Esophagus squamous epithelium (tissue), 4 donors: ENCODE results near the gene HAUS7.

Experiments
- CTCF ChIP-seq, 6 experiments: fragments of 450-650 bp in 4 of 6; fragments of 200-600 bp in 2 of 6; sonication (generic) in 2 of 6; IDR thresholded peaks; one replicate each; pipeline ENCODE4 v1.5.1; 2016 to 2019; ENCODE audit warnings: antibody characterized with exemption in 6 of 6, mild to moderate bottlenecking in 4 of 6, moderate library complexity in 4 of 6
- POLR2A ChIP-seq, 4 donors: fragments of 450-650 bp; IDR thresholded peaks; one replicate each; pipeline ENCODE4 v1.6.1; 2017; ENCODE audit warnings: antibody characterized with exemption in 4 of 4, mild to moderate bottlenecking in 4 of 4, moderate library complexity in 3 of 4

- TF ChIP-seq POLR2A (IDR thresholded peaks at IDR 0.05): no peak
- TF ChIP-seq CTCF (IDR thresholded peaks at IDR 0.05): no peak
Observed at GRCh38 chrX:153430796-153431195, 39.6 kb downstream of the HAUS7 start.
